Activated naive CD8-positive, alpha-beta T cell treated with anti-CD3 and anti-CD28 coated beads, Interleukin-2, amount 50 U/mL, for 24 hours (primary cell): Measurements from ENCODE around the gene ACTL7A.

ENCODE experiments used
- ATAC-seq: fragments of 150-1000 bp; cut with Tn5 transposase; one replicate; pipeline ENCODE4 v1.10.0; 2021
- DNase-seq: peaks from one replicate; pipeline ENCODE4 v3.0.0; 2021
- H3K27ac Mint-ChIP-seq: one replicate; pipeline ENCODE4 v1.8.0; 2021; ENCODE audit warnings: mild to moderate bottlenecking, mixed read lengths
- H3K27me3 Mint-ChIP-seq: one replicate; pipeline ENCODE4 v1.8.0; 2021; ENCODE audit warnings: mixed read lengths
- H3K36me3 Mint-ChIP-seq: one replicate; pipeline ENCODE4 v1.8.0; 2021; ENCODE audit warnings: low read depth, mixed read lengths
- H3K4me1 Mint-ChIP-seq: one replicate; pipeline ENCODE4 v1.8.0; 2021; ENCODE audit warnings: mixed read lengths
- H3K4me3 Mint-ChIP-seq: one replicate; pipeline ENCODE4 v1.8.0; 2021; ENCODE audit warnings: mild to moderate bottlenecking, moderate library complexity, mixed read lengths
- H3K9me3 Mint-ChIP-seq: one replicate; pipeline ENCODE4 v1.8.0; 2021; ENCODE audit warnings: mixed read lengths

The ACTL7A gene

GRCh38 chr9:108861997-108862396, at the start of gene ACTL7A:
TSS of gene ACTL7A (plus strand) at chr9:108862266. CDS start at chr9:108862323, 57 bp downstream.
- ATAC-seq (no peak), DNase-seq (no peak)
- H3K4me3 Mint-ChIP-seq, result no peak within 1 kb of the TSS
- H3K27me3 Mint-ChIP-seq, result no peaks in the 10 kb centered on the region
- H3K36me3 Mint-ChIP-seq, result peaks cover under 1% of the 10 kb centered on the region
- peaks cover 2% of the 10 kb centered on the region for H3K4me1 Mint-ChIP-seq
- no peaks in the 10 kb centered on the region for H3K9me3 Mint-ChIP-seq
- no peak within 1 kb of the TSS for H3K27ac Mint-ChIP-seq

- peaks cover 8% of the 10 kb centered on the region for H3K27me3 Mint-ChIP-seq
- H3K9me3 Mint-ChIP-seq, result no peaks in the 10 kb centered on the region
- H3K36me3 Mint-ChIP-seq, result no peaks in the 10 kb centered on the region
- peaks cover 3% of the 10 kb centered on the region for H3K4me1 Mint-ChIP-seq
- H3K4me3 Mint-ChIP-seq, result no peak overlapping the region
- DNase-seq, result no peak
- H3K27ac Mint-ChIP-seq, result no peak overlapping the region
- no peak for ATAC-seq
Measured at GRCh38 chr9:108812396-108813025, 49.6 kb upstream of the ACTL7A start.

GRCh38 chr9:108813951-108814601, 48.0 kb upstream of the ACTL7A start:
- H3K4me1 Mint-ChIP-seq, result peaks cover 3% of the 10 kb centered on the region
- H3K27me3 Mint-ChIP-seq, result peaks cover 6% of the 10 kb centered on the region
- no peaks in the 10 kb centered on the region for H3K9me3 Mint-ChIP-seq
- ATAC-seq (no peak), DNase-seq (no peak)
- H3K27ac Mint-ChIP-seq, result no peak overlapping the region
- H3K36me3 Mint-ChIP-seq, result no peaks in the 10 kb centered on the region
- no peak overlapping the region for H3K4me3 Mint-ChIP-seq

- no peak for ATAC-seq
Measured at GRCh38 chr9:108815156-108815555, 46.9 kb upstream of the ACTL7A start.

GRCh38 chr9:108816037-108816436, 46.0 kb upstream of the ACTL7A start:
- no peak for DNase-seq
- peak; percentile 20 for ATAC-seq
- H3K4me3 Mint-ChIP-seq, result no peak overlapping the region
- H3K27me3 Mint-ChIP-seq, result peaks cover 6% of the 10 kb centered on the region
- H3K9me3 Mint-ChIP-seq, result no peaks in the 10 kb centered on the region
- no peaks in the 10 kb centered on the region for H3K36me3 Mint-ChIP-seq
- peaks cover 3% of the 10 kb centered on the region for H3K4me1 Mint-ChIP-seq
- H3K27ac Mint-ChIP-seq, result no peak overlapping the region

More at GRCh38 chr9:108815156-108815555, 46.9 kb upstream of the ACTL7A start:
- peaks cover 6% of the 10 kb centered on the region for H3K27me3 Mint-ChIP-seq
- H3K9me3 Mint-ChIP-seq, result no peaks in the 10 kb centered on the region
- H3K4me3 Mint-ChIP-seq, result no peak overlapping the region
- H3K27ac Mint-ChIP-seq, result no peak overlapping the region
- no peak for DNase-seq
- no peaks in the 10 kb centered on the region for H3K36me3 Mint-ChIP-seq
- peaks cover 3% of the 10 kb centered on the region for H3K4me1 Mint-ChIP-seq

GRCh38 chr9:108823829-108824228, 38.2 kb upstream of the ACTL7A start:
- ATAC-seq (no peak), DNase-seq (no peak)
- peaks cover 19% of the 10 kb centered on the region for H3K9me3 Mint-ChIP-seq
- H3K4me3 Mint-ChIP-seq, result no peak overlapping the region
- no peak overlapping the region for H3K27ac Mint-ChIP-seq
- H3K4me1 Mint-ChIP-seq, result no peaks in the 10 kb centered on the region
- H3K27me3 Mint-ChIP-seq, result peaks cover 9% of the 10 kb centered on the region
- no peaks in the 10 kb centered on the region for H3K36me3 Mint-ChIP-seq

- Mint-ChIP-seq H3K4me3 (no peak overlapping the region), H3K4me1 (peaks cover 10% of the 10 kb centered on the region), H3K36me3 (no peaks in the 10 kb centered on the region), H3K27ac (no peak overlapping the region), H3K27me3 (peaks cover 10% of the 10 kb centered on the region), H3K9me3 (no peaks in the 10 kb centered on the region)
- DNase-seq (no peak), ATAC-seq (no peak)
Measured at GRCh38 chr9:108830272-108830671, 31.8 kb upstream of the ACTL7A start.

- Mint-ChIP-seq H3K4me3 (no peak overlapping the region), H3K36me3 (no peaks in the 10 kb centered on the region), H3K27me3 (peaks cover 10% of the 10 kb centered on the region), H3K9me3 (no peaks in the 10 kb centered on the region), H3K27ac (no peak overlapping the region), H3K4me1 (peaks cover 12% of the 10 kb centered on the region)
- ATAC-seq (no peak), DNase-seq (no peak)
Measured at GRCh38 chr9:108831496-108832178, 30.4 kb upstream of the ACTL7A start.

- no peak for ATAC-seq
- Mint-ChIP-seq H3K4me3 (no peak overlapping the region), H3K4me1 (peaks cover 12% of the 10 kb centered on the region), H3K36me3 (no peaks in the 10 kb centered on the region), H3K9me3 (no peaks in the 10 kb centered on the region), H3K27ac (no peak overlapping the region), H3K27me3 (peaks cover 10% of the 10 kb centered on the region)
- no peak for DNase-seq
Measured at GRCh38 chr9:108832179-108832500, 29.9 kb upstream of the ACTL7A start.

- H3K9me3 Mint-ChIP-seq, result no peaks in the 10 kb centered on the region
- DNase-seq, result no peak
- H3K4me1 Mint-ChIP-seq, result peaks cover 12% of the 10 kb centered on the region
- H3K4me3 Mint-ChIP-seq, result no peak overlapping the region
- H3K36me3 Mint-ChIP-seq, result no peaks in the 10 kb centered on the region
- ATAC-seq, result no peak
- peaks cover 2% of the 10 kb centered on the region for H3K27me3 Mint-ChIP-seq
- H3K27ac Mint-ChIP-seq, result no peak overlapping the region
Measured at GRCh38 chr9:108834959-108835665, 27.0 kb upstream of the ACTL7A start.

GRCh38 chr9:108835831-108836230, 26.2 kb upstream of the ACTL7A start:
- no peak overlapping the region for H3K27ac Mint-ChIP-seq
- peaks cover 2% of the 10 kb centered on the region for H3K27me3 Mint-ChIP-seq
- no peaks in the 10 kb centered on the region for H3K36me3 Mint-ChIP-seq
- no peaks in the 10 kb centered on the region for H3K9me3 Mint-ChIP-seq
- peaks cover 8% of the 10 kb centered on the region for H3K4me1 Mint-ChIP-seq
- no peak overlapping the region for H3K4me3 Mint-ChIP-seq
- DNase-seq, result no peak
- no peak for ATAC-seq

- H3K4me3 Mint-ChIP-seq, result no peak overlapping the region
Measured at GRCh38 chr9:108836319-108836718, 25.7 kb upstream of the ACTL7A start.

GRCh38 chr9:108836781-108837180, 25.3 kb upstream of the ACTL7A start:
- no peak for ATAC-seq
- H3K27ac Mint-ChIP-seq, result no peak overlapping the region
- no peak overlapping the region for H3K4me3 Mint-ChIP-seq
- DNase-seq, result no peak
- peaks cover 8% of the 10 kb centered on the region for H3K4me1 Mint-ChIP-seq
- H3K27me3 Mint-ChIP-seq, result peaks cover 2% of the 10 kb centered on the region
- no peaks in the 10 kb centered on the region for H3K36me3 Mint-ChIP-seq
- H3K9me3 Mint-ChIP-seq, result no peaks in the 10 kb centered on the region

More at GRCh38 chr9:108836319-108836718, 25.7 kb upstream of the ACTL7A start:
- H3K27me3 Mint-ChIP-seq, result peaks cover 2% of the 10 kb centered on the region
- no peak overlapping the region for H3K27ac Mint-ChIP-seq
- ATAC-seq (no peak), DNase-seq (no peak)
- H3K4me1 Mint-ChIP-seq, result peaks cover 8% of the 10 kb centered on the region
- no peaks in the 10 kb centered on the region for H3K36me3 Mint-ChIP-seq
- no peaks in the 10 kb centered on the region for H3K9me3 Mint-ChIP-seq

- peak; percentile 33 for ATAC-seq
- H3K27ac Mint-ChIP-seq, result no peak overlapping the region
Measured at GRCh38 chr9:108837530-108837929, 24.5 kb upstream of the ACTL7A start.

More at GRCh38 chr9:108837530-108837929, 24.5 kb upstream of the ACTL7A start:
- DNase-seq, result no peak
- H3K9me3 Mint-ChIP-seq, result no peaks in the 10 kb centered on the region
- no peaks in the 10 kb centered on the region for H3K36me3 Mint-ChIP-seq
- no peak overlapping the region for H3K4me3 Mint-ChIP-seq
- H3K4me1 Mint-ChIP-seq, result peaks cover 10% of the 10 kb centered on the region
- peaks cover 2% of the 10 kb centered on the region for H3K27me3 Mint-ChIP-seq
